Measurements from ENCODE around the gene GALNT10. TPM values are rescaled to one million over a fixed set of nuclear protein-coding genes. Genes with fewer than 3 reads are reported as not detected.

Gene GALNT10
- total RNA-seq, 1 donor from 2014 or later = 20.6 TPM

DNA sequence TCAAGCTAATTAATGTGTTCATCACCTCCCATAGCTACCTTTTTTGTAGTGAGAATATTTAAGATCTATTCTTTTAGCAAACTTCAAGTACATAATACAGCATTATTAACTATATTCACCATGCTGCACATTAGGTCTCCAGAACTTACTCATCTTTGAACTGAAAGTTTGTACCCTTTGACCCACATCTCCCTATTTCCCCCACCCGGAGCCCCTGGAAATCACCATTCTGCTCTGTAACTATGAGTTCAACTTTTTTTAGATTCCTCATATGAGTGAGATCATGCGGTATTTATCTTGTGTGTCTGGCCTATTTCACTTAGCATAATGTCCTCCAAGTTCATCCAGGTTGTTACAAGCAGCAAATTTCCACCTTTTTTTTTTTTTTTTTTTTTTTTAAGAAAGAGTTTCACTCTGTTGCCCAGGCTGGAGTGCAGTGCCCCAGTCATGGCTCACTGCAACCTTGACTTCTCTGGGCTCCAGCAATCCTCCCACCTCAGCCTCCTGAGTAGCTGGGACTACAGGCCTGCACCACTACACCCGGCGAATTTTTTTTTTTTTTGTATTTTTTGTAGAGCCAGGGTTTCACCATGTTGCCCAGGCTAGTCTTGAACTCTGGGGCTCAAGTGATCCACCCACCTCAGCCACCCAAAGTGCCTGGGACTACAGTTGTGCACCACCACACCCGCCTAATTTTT is 154.9 kb downstream of the GALNT10 start:
- TF ChIP-seq, protein P1, sequence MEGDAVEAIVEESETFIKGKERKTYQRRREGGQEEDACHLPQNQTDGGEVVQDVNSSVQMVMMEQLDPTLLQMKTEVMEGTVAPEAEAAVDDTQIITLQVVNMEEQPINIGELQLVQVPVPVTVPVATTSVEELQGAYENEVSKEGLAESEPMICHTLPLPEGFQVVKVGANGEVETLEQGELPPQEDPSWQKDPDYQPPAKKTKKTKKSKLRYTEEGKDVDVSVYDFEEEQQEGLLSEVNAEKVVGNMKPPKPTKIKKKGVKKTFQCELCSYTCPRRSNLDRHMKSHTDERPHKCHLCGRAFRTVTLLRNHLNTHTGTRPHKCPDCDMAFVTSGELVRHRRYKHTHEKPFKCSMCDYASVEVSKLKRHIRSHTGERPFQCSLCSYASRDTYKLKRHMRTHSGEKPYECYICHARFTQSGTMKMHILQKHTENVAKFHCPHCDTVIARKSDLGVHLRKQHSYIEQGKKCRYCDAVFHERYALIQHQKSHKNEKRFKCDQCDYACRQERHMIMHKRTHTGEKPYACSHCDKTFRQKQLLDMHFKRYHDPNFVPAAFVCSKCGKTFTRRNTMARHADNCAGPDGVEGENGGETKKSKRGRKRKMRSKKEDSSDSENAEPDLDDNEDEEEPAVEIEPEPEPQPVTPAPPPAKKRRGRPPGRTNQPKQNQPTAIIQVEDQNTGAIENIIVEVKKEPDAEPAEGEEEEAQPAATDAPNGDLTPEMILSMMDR (IDR thresholded peaks at IDR 0.05; ENCODE audit: unreplicated experiment) = no peak
- Mint-ChIP-seq H3K4me1 (ENCODE audit: low read depth) (peaks cover 2% of the 10 kb centered on the region), H3K36me3 (ENCODE audit: insufficient read depth) (no peaks in the 10 kb centered on the region), H3K27ac (no peak overlapping the region), H3K27me3 (no peaks in the 10 kb centered on the region), H3K9me3 (ENCODE audit: low read depth) (no peaks in the 10 kb centered on the region), H3K4me3 (ENCODE audit: low read depth) (no peak overlapping the region)
- DNase-seq (ENCODE audit: low spot score, unreplicated experiment) = no peak

DNA sequence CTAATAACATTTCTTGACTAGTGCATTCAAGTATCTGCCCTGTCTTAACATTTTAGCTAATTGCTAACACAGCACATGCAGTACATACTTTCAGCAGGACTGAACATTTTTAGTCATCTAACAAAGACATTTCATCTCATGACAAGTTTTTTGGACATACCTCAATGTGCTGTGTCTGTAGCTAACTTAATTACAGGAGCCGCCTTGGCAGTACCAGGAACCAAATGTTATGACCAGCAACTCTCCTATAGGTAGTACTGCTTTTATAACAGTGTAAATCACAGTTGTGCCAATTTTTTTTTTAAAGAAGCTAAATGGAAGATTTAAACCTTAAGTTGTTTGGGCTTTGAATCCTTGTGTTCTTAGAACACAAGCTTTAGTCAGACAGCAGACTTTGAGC is 155.9 kb downstream of the GALNT10 start:
- Mint-ChIP-seq H3K4me3 (ENCODE audit: low read depth) (no peak overlapping the region), H3K36me3 (ENCODE audit: insufficient read depth) (no peaks in the 10 kb centered on the region), H3K4me1 (ENCODE audit: low read depth) (peaks cover 2% of the 10 kb centered on the region), H3K27me3 (no peaks in the 10 kb centered on the region), H3K27ac (no peak overlapping the region), H3K9me3 (ENCODE audit: low read depth) (no peaks in the 10 kb centered on the region)
- DNase-seq (ENCODE audit: low spot score, unreplicated experiment) = no peak
- TF ChIP-seq, protein P1 (IDR thresholded peaks at IDR 0.05; ENCODE audit: unreplicated experiment) = no peak

- DNase-seq (ENCODE audit: low spot score, unreplicated experiment) = no peak
- H3K9me3 Mint-ChIP-seq (ENCODE audit: low read depth) = no peaks in the 10 kb centered on the region
- no peak overlapping the region for H3K27ac Mint-ChIP-seq
- no peaks in the 10 kb centered on the region for H3K27me3 Mint-ChIP-seq
- H3K4me1 Mint-ChIP-seq (ENCODE audit: low read depth) = no peaks in the 10 kb centered on the region
- TF ChIP-seq, protein P1 (IDR thresholded peaks at IDR 0.05; ENCODE audit: unreplicated experiment) = no peak
- no peak overlapping the region for H3K4me3 Mint-ChIP-seq (ENCODE audit: low read depth)
- no peaks in the 10 kb centered on the region for H3K36me3 Mint-ChIP-seq (ENCODE audit: insufficient read depth)
Observed at GRCh38 chr5:154349626-154350264, 159.2 kb downstream of the GALNT10 start.

DNA sequence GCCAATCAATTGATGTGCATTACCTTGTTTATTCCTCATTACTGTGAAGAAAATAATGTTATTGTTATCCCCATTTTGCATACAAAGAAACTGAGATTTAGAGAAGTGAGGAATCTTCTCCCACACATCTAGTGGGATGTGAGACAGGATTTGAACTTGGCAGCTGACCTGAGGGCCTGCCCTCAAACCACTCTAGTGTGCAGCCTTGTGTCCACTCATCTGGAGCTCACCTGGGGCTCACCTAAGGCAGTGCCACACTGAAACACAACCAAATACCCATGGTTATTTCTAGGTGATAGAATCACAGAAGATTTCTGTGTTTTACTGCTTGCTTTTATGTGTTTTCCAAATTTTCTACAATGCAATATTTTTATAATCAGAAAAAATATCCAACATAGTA is 160.6 kb downstream of the GALNT10 start:
- Mint-ChIP-seq H3K27me3 (no peaks in the 10 kb centered on the region), H3K4me1 (ENCODE audit: low read depth) (no peaks in the 10 kb centered on the region), H3K36me3 (ENCODE audit: insufficient read depth) (no peaks in the 10 kb centered on the region), H3K27ac (no peak overlapping the region), H3K4me3 (ENCODE audit: low read depth) (no peak overlapping the region), H3K9me3 (ENCODE audit: low read depth) (no peaks in the 10 kb centered on the region)
- TF ChIP-seq, protein P1 (IDR thresholded peaks at IDR 0.05; ENCODE audit: unreplicated experiment) = no peak
- no peak for DNase-seq (ENCODE audit: low spot score, unreplicated experiment)

GRCh38 chr5:154351566-154351965 is 161.0 kb downstream of the GALNT10 start:
- DNase-seq (ENCODE audit: low spot score, unreplicated experiment) = no peak
- Mint-ChIP-seq H3K27me3 (no peaks in the 10 kb centered on the region), H3K36me3 (ENCODE audit: insufficient read depth) (no peaks in the 10 kb centered on the region), H3K9me3 (ENCODE audit: low read depth) (no peaks in the 10 kb centered on the region), H3K4me1 (ENCODE audit: low read depth) (no peaks in the 10 kb centered on the region), H3K4me3 (ENCODE audit: low read depth) (no peak overlapping the region), H3K27ac (no peak overlapping the region)
- TF ChIP-seq, protein P1 (IDR thresholded peaks at IDR 0.05; ENCODE audit: unreplicated experiment) = no peak

Data from progenitor cell of endocrine pancreas (in vitro differentiated cells).